ENCODE measurements around the gene PHF21A.

Gene PHF21A

GRCh38 chr11:46105134-46105628 lies 16.1 kb downstream of the PHF21A start:
- peaks cover 22% of the 10 kb centered on the region for H3K79me2 ChIP-seq (ENCODE audit: insufficient read depth, low read length)
- no peak overlapping the region for H3K27ac ChIP-seq (ENCODE audit: low read depth, low read length)
- no peaks in the 10 kb centered on the region for H3K36me3 ChIP-seq (ENCODE audit: low read length)
- H3K9me2 ChIP-seq (replicated peaks; ENCODE audit: insufficient read depth, low read length), result no peaks in the 10 kb centered on the region
- TF ChIP-seq EZH2phosphoT487 (conservative IDR thresholded peaks at IDR 0.05; ENCODE audit: low read length) (no peak), CTCF (IDR thresholded peaks at IDR 0.05; ENCODE audit: insufficient read depth, low read length, poor library complexity, severe bottlenecking) (no peak)
- no peaks in the 10 kb centered on the region; the same call in none of the 2 replicates for H3F3A ChIP-seq (ENCODE audit: insufficient read depth)
- no peaks in the 10 kb centered on the region for H3K9me3 ChIP-seq (ENCODE audit: insufficient read depth, low read length)
- no peaks in the 10 kb centered on the region for H3K27me3 ChIP-seq (ENCODE audit: low read length)
- H3K9ac ChIP-seq (ENCODE audit: low read length), result no peak overlapping the region
- H3K4me3 ChIP-seq (ENCODE audit: insufficient read depth, low read length, poor library complexity, severe bottlenecking), result no peak overlapping the region
- no peak overlapping the region for H3K4me2 ChIP-seq (ENCODE audit: low read depth, low read length, poor library complexity, severe bottlenecking)
- peaks cover 23% of the 10 kb centered on the region; the same call in 1 of the 2 replicates for H4K20me1 ChIP-seq (ENCODE audit: low read depth, low read length)
- H2AFZ ChIP-seq (ENCODE audit: low read depth, low read length, severe bottlenecking), result no peak overlapping the region

DNA sequence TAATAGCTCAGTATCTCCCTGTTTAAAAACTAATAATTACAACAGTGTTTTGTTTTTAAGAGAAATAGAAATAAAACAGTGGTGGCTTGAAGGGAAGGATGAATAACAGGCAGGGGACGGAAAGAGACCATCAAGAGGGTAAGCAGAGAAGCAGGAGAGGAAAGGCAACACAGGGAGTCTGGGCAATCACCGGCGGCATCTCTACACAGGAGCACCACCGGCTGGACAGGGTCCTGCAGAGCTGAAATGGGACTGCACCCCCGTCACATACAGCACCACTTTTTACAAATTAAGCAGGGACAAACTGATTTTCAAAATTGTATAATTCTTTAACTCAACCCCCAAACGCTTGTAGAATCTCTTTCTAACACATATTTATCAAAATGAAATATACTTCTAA lies 18.4 kb downstream of the PHF21A start:
- H3K4me2 ChIP-seq (ENCODE audit: low read depth, low read length, poor library complexity, severe bottlenecking), result no peak overlapping the region
- TF ChIP-seq CTCF (IDR thresholded peaks at IDR 0.05; ENCODE audit: insufficient read depth, low read length, poor library complexity, severe bottlenecking) (no peak), EZH2phosphoT487 (conservative IDR thresholded peaks at IDR 0.05; ENCODE audit: low read length) (no peak)
- H3K27me3 ChIP-seq (ENCODE audit: low read length), result no peaks in the 10 kb centered on the region
- no peaks in the 10 kb centered on the region for H3K36me3 ChIP-seq (ENCODE audit: low read length)
- H3K9me3 ChIP-seq (ENCODE audit: insufficient read depth, low read length), result no peaks in the 10 kb centered on the region
- no peaks in the 10 kb centered on the region; the same call in none of the 2 replicates for H3F3A ChIP-seq (ENCODE audit: insufficient read depth)
- no peak overlapping the region for H3K27ac ChIP-seq (ENCODE audit: low read depth, low read length)
- H3K9me2 ChIP-seq (replicated peaks; ENCODE audit: insufficient read depth, low read length), result no peaks in the 10 kb centered on the region
- H3K9ac ChIP-seq (ENCODE audit: low read length), result no peak overlapping the region
- H3K79me2 ChIP-seq (ENCODE audit: insufficient read depth, low read length), result peaks cover 29% of the 10 kb centered on the region
- peaks cover 25% of the 10 kb centered on the region; the same call in 1 of the 2 replicates for H4K20me1 ChIP-seq (ENCODE audit: low read depth, low read length)
- no peak overlapping the region for H3K4me3 ChIP-seq (ENCODE audit: insufficient read depth, low read length, poor library complexity, severe bottlenecking)
- H2AFZ ChIP-seq (ENCODE audit: low read depth, low read length, severe bottlenecking), result no peak overlapping the region

- Histone ChIP-seq H3K27me3 (ENCODE audit: low read length) (no peaks in the 10 kb centered on the region), H3K27ac (ENCODE audit: low read depth, low read length) (no peak overlapping the region), H3K36me3 (ENCODE audit: low read length) (no peaks in the 10 kb centered on the region), H3K9me3 (ENCODE audit: insufficient read depth, low read length) (no peaks in the 10 kb centered on the region), H2AFZ (ENCODE audit: low read depth, low read length, severe bottlenecking) (no peak overlapping the region), H3F3A (ENCODE audit: insufficient read depth) (no peaks in the 10 kb centered on the region; the same call in 1 of the 2 replicates), H3K4me3 (ENCODE audit: insufficient read depth, low read length, poor library complexity, severe bottlenecking) (no peak overlapping the region), H3K9ac (ENCODE audit: low read length) (no peak overlapping the region), H3K9me2 (replicated peaks; ENCODE audit: insufficient read depth, low read length) (no peaks in the 10 kb centered on the region), H3K79me2 (ENCODE audit: insufficient read depth, low read length) (peaks cover 32% of the 10 kb centered on the region), H3K4me2 (ENCODE audit: low read depth, low read length, poor library complexity, severe bottlenecking) (no peak overlapping the region), H4K20me1 (ENCODE audit: low read depth, low read length) (peaks cover 12% of the 10 kb centered on the region; the same call in 1 of the 2 replicates)
- TF ChIP-seq EZH2phosphoT487 (conservative IDR thresholded peaks at IDR 0.05; ENCODE audit: low read length) (no peak), CTCF (IDR thresholded peaks at IDR 0.05; ENCODE audit: insufficient read depth, low read length, poor library complexity, severe bottlenecking) (no peak)
These were observed 20.6 kb downstream of the PHF21A start for GRCh38 chr11:46100670-46101069.
